RCC 7860 (cell line): ENCODE measurements around the gene MEF2A.
"Not testable (repeated sequence)": the region's sequence is repeated elsewhere in the genome, so short reads cannot be mapped to it uniquely, and the experiment has no call there.

Source experiments
- DNase-seq: peaks from one replicate; pipeline ENCODE4 v3.0.0-alpha.2; 2015; ENCODE audit warnings: low spot score
- FAIRE-seq: peaks from 2 replicates; lab custom pipeline; 2012; peaks lifted over from hg19 to GRCh38; lab: Jason Lieb, UNC

Gene MEF2A

GRCh38 chr15:99635794-99636193, 70.0 kb downstream of the MEF2A start:
- DNase-seq (no peak), FAIRE-seq (no peak)

DNA sequence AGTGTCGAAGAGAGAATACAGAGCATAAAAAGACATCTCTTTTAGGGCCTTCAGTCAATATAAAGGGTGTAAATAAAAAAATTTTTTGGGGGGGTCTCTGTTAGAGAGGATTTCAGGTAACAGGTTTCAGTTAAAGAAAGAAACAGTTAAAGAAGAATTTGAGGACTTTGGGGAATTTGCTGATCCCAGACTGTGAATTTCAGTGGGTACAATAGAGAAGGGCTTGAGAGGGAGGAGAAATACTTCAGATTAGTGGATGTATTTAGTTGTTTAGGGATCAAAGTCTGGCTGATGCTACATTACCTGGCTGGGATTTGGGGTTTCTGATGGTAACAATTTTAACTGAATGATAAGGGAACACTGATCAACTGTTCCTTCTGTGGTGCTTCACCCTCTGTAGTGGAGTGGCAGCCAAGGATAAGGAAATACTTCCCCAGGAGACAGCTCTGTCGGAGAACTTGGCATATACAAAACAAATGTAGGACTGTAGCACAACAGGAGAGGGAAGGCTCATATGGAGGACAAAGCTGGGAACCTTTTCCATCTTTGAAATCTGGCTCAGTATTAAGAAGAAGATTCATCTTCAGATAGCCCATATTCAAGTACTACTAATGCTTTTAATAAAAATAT, 79.2 kb downstream of the MEF2A start:
- DNase-seq, result no peak

DNA sequence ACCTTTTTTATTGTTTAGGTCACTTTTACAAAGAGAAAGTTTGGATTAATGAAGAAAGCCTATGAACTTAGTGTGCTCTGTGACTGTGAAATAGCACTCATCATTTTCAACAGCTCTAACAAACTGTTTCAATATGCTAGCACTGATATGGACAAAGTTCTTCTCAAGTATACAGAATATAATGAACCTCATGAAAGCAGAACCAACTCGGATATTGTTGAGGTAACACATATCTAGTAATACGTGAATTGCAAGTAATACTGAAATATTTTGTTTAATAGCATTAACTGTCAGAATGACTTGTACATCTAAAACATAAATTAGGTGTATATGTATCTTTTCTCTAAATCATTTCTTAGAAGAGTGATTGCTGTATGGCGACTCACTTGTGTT, 79.8 kb downstream of the MEF2A start:
- no peak for FAIRE-seq

More for the DNA sequence above, 79.2 kb downstream of the MEF2A start:
- FAIRE-seq, result no peak

DNA sequence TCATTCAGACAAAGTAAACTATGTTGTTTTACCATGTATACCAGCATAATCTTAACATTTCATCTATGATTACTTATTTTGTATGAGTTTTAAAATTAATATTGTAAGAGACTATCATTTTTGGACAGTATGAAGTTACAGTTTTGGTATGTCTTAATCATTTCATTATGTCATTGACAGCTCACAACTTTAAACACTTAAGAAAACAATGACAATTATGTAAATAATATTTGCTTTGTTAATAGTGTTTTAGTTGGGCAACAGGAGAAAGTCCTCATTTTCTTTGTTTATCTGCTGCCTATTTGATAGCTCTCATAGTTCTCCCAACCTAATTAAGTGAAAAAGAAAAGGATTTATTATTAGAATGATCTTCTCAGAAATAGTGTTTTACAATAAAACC, 80.2 kb downstream of the MEF2A start:
- no peak for DNase-seq
- FAIRE-seq, result no peak

More for the DNA sequence above, 79.8 kb downstream of the MEF2A start:
- DNase-seq, result no peak

- DNase-seq (peak; percentile 42), FAIRE-seq (peak; percentile 64)
These were observed 85.4 kb downstream of the MEF2A start for GRCh38 chr15:99651023-99651807.

GRCh38 chr15:99656205-99656604, 90.4 kb downstream of the MEF2A start:
- no peak for FAIRE-seq
- DNase-seq, result no peak

DNA sequence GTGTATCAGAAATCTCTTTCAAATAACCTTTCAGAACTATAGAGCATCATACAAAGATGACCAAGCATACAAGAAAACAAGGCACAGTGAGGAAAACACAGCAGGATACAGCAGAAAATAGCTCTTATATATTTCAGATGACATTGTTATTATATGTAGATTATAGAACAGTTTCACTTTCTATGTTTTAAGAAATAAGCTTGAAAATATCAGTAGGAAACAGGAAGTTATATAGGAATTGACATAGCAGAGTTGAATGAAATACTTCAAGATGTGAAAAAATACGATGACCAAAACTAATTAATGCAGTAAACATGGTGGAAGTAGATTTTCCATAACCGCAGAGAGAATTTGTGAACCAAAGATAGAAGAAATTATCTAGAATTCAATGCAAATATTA, 92.2 kb downstream of the MEF2A start:
- DNase-seq (no peak), FAIRE-seq (no peak)

DNA sequence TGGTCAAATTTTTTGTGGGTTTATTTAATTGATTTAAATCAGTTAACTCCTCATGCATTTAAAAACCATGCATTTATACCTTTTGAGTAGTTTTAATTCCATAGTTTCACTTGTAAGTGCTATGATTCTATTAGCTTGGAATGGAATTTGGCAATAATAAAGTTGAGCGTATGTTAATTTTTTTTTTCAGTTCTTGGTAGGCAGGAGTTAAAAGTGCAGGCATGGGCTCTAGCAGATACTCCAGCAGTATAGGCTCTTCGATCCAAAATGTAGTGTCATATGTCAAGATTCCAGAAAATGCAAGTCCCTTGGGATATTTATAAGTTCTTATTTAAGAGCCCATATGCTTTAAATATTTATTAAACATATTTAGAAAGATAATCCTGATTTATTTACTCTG, 97.1 kb downstream of the MEF2A start:
- FAIRE-seq (no peak), DNase-seq (no peak)

DNA sequence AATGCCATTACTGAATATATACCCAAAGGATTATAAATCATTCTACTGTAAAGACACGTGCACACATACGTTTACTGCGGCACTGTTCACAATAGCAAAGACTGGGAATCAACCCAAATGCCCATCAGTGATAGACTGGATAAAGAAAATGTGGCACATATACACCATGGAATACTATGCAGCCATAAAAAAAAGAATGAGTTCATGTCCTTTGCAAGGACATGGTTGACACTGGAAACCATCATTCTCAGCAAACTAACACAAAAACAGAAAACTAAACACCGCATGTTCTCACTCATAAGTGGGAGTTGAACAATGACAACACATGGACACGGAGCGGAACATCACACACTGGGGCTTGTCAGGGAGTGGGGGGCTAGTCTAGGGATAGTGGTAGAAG, 100.3 kb downstream of the MEF2A start:
- FAIRE-seq, DNase-seq: not testable (repeated sequence)

- FAIRE-seq (no peak), DNase-seq (no peak)
These were observed 102.9 kb downstream of the MEF2A start for GRCh38 chr15:99668533-99669182.

- no peak for DNase-seq
- no peak for FAIRE-seq
These were observed 103.5 kb downstream of the MEF2A start for GRCh38 chr15:99669250-99669649.

DNA sequence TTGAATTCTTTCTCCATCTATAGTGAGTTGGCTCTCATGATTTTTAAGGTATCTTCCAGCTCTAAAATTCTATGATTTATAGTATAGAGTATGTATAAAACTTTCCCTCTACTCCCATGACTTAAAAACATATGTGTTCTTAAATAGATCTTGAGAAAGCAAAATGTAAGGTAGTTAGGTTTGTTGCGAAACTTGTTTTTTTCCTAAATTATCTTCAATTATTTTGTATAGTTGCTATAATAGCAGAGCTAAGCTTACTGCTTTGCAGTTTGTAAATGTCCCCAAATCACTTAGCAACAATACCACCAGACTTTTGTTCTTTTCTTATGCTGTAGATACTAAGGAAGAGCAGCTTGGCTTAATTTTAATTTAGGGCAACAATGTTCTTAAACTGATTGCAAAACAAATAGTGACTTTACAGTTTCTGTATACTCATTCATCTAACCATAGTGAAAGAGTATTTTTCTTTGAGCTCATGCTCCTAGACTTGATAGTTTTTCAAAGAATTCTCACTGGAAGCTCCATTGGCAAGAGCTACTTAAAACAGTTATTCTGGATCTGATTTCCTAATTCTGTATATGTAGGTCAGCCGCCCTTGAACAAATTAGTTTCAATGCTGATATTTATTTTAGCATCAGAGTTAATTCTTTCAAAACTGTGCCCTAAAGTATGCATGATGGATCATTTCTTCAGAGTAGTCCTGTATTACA, 106.3 kb downstream of the MEF2A start:
- FAIRE-seq (no peak), DNase-seq (no peak)

DNA sequence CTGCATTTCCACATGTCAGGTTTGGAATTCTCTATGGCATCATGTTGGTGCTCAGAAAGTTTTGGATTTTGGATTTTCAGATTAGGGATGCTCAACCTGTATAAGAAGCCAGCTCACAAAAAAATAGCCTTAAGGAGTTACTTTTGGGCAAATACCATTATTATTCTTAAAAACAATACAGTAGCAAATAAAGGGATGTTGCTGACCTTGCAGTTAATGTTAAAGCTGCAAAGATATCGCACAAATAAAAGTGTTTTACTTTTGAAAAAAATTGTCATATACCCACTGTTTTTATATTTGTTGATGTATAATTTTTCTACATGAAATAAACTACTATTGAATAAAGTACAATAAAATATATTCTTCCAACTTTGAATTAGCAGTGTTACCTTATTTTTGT, 107.3 kb downstream of the MEF2A start:
- FAIRE-seq (no peak), DNase-seq (no peak)

DNA sequence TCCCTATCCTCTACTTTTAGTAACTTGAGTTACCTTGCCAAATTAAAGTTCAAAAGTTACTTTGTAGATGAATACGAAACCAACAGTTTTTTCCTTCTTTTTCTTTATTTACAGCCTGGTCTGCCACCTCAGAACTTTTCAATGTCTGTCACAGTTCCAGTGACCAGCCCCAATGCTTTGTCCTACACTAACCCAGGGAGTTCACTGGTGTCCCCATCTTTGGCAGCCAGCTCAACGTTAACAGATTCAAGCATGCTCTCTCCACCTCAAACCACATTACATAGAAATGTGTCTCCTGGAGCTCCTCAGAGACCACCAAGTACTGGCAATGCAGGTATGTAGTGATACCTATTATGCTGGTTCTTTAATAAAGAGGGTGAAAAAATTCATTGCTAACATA, 108.5 kb downstream of the MEF2A start:
- DNase-seq, result no peak
- FAIRE-seq, result no peak

- DNase-seq, result peak; percentile 13
- peak; percentile 91 for FAIRE-seq
These were observed 111.9 kb downstream of the MEF2A start for GRCh38 chr15:99677540-99678134.

DNA sequence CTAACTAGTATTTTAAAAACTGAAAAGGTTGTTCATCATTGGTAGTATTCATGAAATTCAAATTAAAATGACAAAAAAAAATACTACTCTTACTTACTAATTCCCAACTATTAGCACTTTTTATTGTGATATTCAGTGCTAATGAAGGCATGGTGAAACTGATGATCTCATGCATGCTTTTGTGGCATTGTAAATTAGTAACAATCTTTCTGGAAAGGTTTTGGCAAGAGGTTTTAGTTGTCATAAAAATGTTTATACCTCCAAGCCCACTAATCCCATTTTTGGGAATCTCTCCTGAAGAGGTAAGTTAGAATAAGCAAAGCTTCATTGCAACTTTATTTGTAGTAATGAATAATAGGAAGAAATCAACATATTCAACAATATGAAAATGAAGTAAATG, 114.5 kb downstream of the MEF2A start:
- DNase-seq (no peak), FAIRE-seq (peak; percentile 32)

GRCh38 chr15:99681990-99682389, 116.2 kb downstream of the MEF2A start:
- no peak for FAIRE-seq
- no peak for DNase-seq

GRCh38 chr15:99682455-99682854, 116.7 kb downstream of the MEF2A start:
- FAIRE-seq (peak; percentile 83), DNase-seq (peak; percentile 75)

- peak; percentile 77 for DNase-seq
- no peak for FAIRE-seq
These were observed 117.4 kb downstream of the MEF2A start for GRCh38 chr15:99683000-99683670.

DNA sequence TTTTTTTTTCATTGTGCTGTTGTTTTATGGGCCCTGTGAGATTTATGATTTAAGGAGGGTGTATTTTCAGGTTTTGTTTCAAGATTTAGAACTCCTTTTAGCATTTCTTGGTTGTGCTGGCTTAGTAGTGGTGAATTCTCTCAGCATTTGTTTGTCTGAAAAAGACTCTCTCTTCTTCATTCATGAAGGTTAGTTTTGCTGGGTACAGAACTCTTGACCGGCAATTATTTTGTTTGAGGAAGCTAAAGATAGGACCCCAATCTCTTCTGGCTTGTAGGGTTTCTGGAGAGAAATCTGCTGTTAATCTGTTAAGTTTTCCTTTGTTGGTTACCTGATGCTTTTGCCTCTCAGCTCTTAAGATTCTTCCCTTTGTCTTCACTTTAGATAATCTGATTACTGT, 120.5 kb downstream of the MEF2A start:
- DNase-seq (no peak), FAIRE-seq (no peak)
